Endodermal cell (in vitro differentiated cells): ENCODE data around the gene NRXN3. TPM values are rescaled to one million over a fixed set of nuclear protein-coding genes. Genes with fewer than 3 reads are reported as not detected.

ENCODE experiments used
- DNase-seq: peaks from one replicate; pipeline ENCODE4 v3.0.0-alpha.2; 2017
- H3K27ac ChIP-seq: 2 replicates; pipeline ENCODE4 v1.5.1; 2013; ENCODE audit warnings: mild to moderate bottlenecking, low read depth, low read length, moderate library complexity
- H3K27me3 ChIP-seq: 2 replicates; pipeline ENCODE4 v1.6.1; 2013; ENCODE audit warnings: mild to moderate bottlenecking, low read length, moderate library complexity; ENCODE audit not compliant: insufficient read depth, control insufficient read depth, poor library complexity, severe bottlenecking
- H3K36me3 ChIP-seq: 2 replicates; pipeline ENCODE4 v1.7.0; 2013; ENCODE audit warnings: mild to moderate bottlenecking, low read length, moderate library complexity; ENCODE audit not compliant: control insufficient read depth, insufficient read depth
- H3K4me1 ChIP-seq: one replicate; pipeline ENCODE4 v1.7.0; 2013; ENCODE audit warnings: low read length; ENCODE audit not compliant: control insufficient read depth, insufficient read depth
- H3K4me3 ChIP-seq: 2 replicates; pipeline ENCODE4 v1.5.1; 2013; ENCODE audit warnings: mild to moderate bottlenecking, low read length, moderate library complexity
- H3K9ac ChIP-seq: 2 replicates; pipeline ENCODE4 v1.6.1; 2013; ENCODE audit warnings: mild to moderate bottlenecking, low read length, moderate library complexity; ENCODE audit not compliant: poor library complexity, severe bottlenecking; ENCODE audit errors: extremely low read depth
- H3K9me3 ChIP-seq: 2 replicates; pipeline ENCODE4 v1.6.1; 2013; ENCODE audit warnings: mild to moderate bottlenecking, low read length, moderate library complexity; ENCODE audit not compliant: control insufficient read depth
- H3K27ac Mint-ChIP-seq: 2 replicates; pipeline ENCODE4 v1.8.0; 2020; ENCODE audit warnings: mixed read lengths
- H3K27me3 Mint-ChIP-seq: 2 replicates; pipeline ENCODE4 v1.8.0; 2021; ENCODE audit warnings: mild to moderate bottlenecking, mixed read lengths; ENCODE audit not compliant: insufficient read depth
- H3K36me3 Mint-ChIP-seq: 2 replicates; pipeline ENCODE4 v1.8.0; 2020; ENCODE audit warnings: low read depth, mixed read lengths
- H3K4me1 Mint-ChIP-seq: 2 replicates; pipeline ENCODE4 v1.8.0; 2020; ENCODE audit warnings: mixed read lengths
- H3K4me3 Mint-ChIP-seq: 2 replicates; pipeline ENCODE4 v1.8.0; 2020; ENCODE audit warnings: mild to moderate bottlenecking, moderate library complexity, mixed read lengths
- H3K9me3 Mint-ChIP-seq: 2 replicates; pipeline ENCODE4 v1.8.0; 2020; ENCODE audit warnings: mild to moderate bottlenecking, mixed read lengths
- CTCF ChIP-seq: fragments of 200-600 bp; sonication (generic); conservative IDR thresholded peaks from 2 replicates; pipeline ENCODE4 v1.5.0; 2021; ENCODE audit warnings: antibody characterized with exemption, mild to moderate bottlenecking
- WGBS, 2 experiments: methylation state at CpG; one replicate each; pipeline versions ENCODE4 v1.1.5 to v1.1.7; 2013; ENCODE audit warnings: missing lambda C conversion rate in 2 of 2, mixed read lengths in 1 of 2; ENCODE audit not compliant: insufficient coverage in 1 of 2, insufficient read length in 1 of 2; 5-methylcytosine and 5-hydroxymethylcytosine counted together
- total RNA-seq, 2 donors: library from RNA; stranded (reverse); fragmentation: NEBNext Ultra II Directional in 1 of 2; extraction: Animal tissue kit (Norgen Biotek cat#: 25700) in 1 of 2; gene quantifications; 2 replicates in 1 of 2; 3 replicates in 1 of 2; pipeline ENCODE4 v1.2.1, GENCODE V29; 2021

The NRXN3 gene
- total RNA-seq, 2 donors from 2014 or later, result 20.9 to 21.4 TPM

DNA sequence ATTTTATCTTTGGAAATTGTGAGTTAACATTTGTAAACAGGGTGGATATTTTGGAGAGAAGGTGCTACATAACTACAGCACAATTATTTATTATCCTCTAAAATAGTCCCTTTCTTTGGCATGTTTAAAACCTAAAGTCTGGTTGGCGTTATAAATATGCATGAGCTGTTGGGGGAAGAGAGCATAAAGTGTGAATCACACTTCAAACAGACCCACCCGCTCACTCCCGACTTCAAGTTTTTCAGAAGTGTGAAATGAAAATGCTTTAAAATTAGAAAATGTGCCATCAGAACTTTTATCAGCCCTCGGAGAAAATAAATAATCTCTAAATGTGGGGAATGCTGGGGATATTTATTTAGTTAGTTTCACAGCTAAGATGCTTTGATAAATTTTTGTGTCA lies 1006.9 kb downstream of the NRXN3 start:
- Mint-ChIP-seq H3K36me3 (no peaks in the 10 kb centered on the region), H3K27ac (no peak overlapping the region), H3K4me1 (no peaks in the 10 kb centered on the region), H3K9me3 (no peaks in the 10 kb centered on the region), H3K4me3 (no peak overlapping the region), H3K27me3 (no peaks in the 10 kb centered on the region)
- DNase-seq, result no peak
- Histone ChIP-seq H3K27me3 (no peaks in the 10 kb centered on the region), H3K9ac (no peak overlapping the region), H3K9me3 (no peaks in the 10 kb centered on the region), H3K27ac (no peak overlapping the region), H3K4me3 (no peak overlapping the region), H3K4me1 (no peaks in the 10 kb centered on the region), H3K36me3 (no peaks in the 10 kb centered on the region)
- TF ChIP-seq CTCF, result no peak
- 80 to 94% methylated on average over 1 to 4 of the region's 4 CpGs for WGBS, 2 experiments

DNA sequence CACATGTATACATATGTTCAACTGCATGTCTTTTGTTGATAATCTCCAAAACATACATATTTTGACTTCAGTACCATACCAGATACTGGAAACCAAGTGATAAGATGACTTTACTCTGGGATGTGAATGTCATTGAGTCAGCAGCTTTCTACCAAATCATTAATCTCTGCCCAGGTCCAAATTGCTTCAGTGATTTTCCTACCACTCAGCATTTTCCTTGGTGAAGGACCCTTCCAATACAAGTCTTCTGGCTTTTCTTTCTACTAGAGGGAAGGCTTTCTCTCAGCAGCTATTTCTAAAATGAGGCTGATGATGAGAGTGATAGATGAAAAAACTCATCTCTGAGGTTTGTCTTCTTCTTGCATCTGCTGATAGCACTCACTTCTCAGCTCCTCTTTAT lies 1008.5 kb downstream of the NRXN3 start:
- no peak overlapping the region for H3K27ac Mint-ChIP-seq
- H3K27me3 Mint-ChIP-seq, result no peaks in the 10 kb centered on the region
- H3K4me1 Mint-ChIP-seq, result no peaks in the 10 kb centered on the region

GRCh38 chr14:79179985-79180384 lies 1009.8 kb downstream of the NRXN3 start:
- Histone ChIP-seq H3K9me3 (no peaks in the 10 kb centered on the region), H3K4me3 (no peak overlapping the region), H3K27me3 (no peaks in the 10 kb centered on the region), H3K27ac (no peak overlapping the region), H3K36me3 (no peaks in the 10 kb centered on the region), H3K4me1 (no peaks in the 10 kb centered on the region), H3K9ac (no peak overlapping the region)
- H3K36me3 Mint-ChIP-seq, result no peaks in the 10 kb centered on the region
- H3K27me3 Mint-ChIP-seq, result no peaks in the 10 kb centered on the region
- 88 to 96% methylated on average over 3 to 4 of the region's 4 CpGs for WGBS, 2 experiments
- DNase-seq, result no peak
- H3K4me3 Mint-ChIP-seq, result no peak overlapping the region
- no peak overlapping the region for H3K27ac Mint-ChIP-seq
- no peaks in the 10 kb centered on the region for H3K4me1 Mint-ChIP-seq
- no peak for TF ChIP-seq CTCF
- no peaks in the 10 kb centered on the region for H3K9me3 Mint-ChIP-seq

More for the DNA sequence above, 1008.5 kb downstream of the NRXN3 start:
- H3K36me3 ChIP-seq, result no peaks in the 10 kb centered on the region
- Mint-ChIP-seq H3K4me3 (no peak overlapping the region), H3K9me3 (no peaks in the 10 kb centered on the region), H3K36me3 (no peaks in the 10 kb centered on the region)
- no peaks in the 10 kb centered on the region for H3K27me3 ChIP-seq
- H3K4me1 ChIP-seq, result no peaks in the 10 kb centered on the region
- H3K27ac ChIP-seq, result no peak overlapping the region
- no peak overlapping the region for H3K4me3 ChIP-seq
- no peak overlapping the region for H3K9ac ChIP-seq
- DNase-seq, result no peak
- no peaks in the 10 kb centered on the region for H3K9me3 ChIP-seq
- TF ChIP-seq CTCF, result no peak
